HG02798 (cell line): ENCODE measurements around the gene KIAA1671.

Experiments used
- ATAC-seq: cut with Tn5 transposase; IDR thresholded peaks from one replicate; pipeline ENCODE4 v1.9.1; 2021; ENCODE audit warnings: mild to moderate bottlenecking; ENCODE audit not compliant: unreplicated experiment, poor library complexity

Gene KIAA1671

DNA sequence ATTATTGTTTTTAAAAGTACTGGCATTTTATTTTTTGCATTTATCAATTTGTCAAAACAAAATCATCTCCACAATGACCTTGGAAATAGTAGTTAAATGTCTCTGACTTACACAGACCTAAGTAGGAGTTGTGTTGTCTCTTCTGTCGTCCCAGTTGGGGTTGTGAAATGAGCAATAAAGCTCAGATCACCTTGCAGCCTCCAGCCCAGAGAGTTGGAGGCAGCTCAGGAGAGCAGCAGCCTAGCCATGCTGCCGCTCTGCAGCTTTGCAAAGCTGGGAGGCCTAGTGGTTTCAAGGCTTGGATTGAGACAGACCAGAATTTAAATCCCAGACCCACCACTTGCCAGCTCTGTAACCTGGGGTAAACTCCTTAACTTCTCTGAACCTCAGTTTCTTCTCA lies 181.9 kb downstream of the KIAA1671 start:
- ATAC-seq: no peak

GRCh38 chr22:25136953-25137576 lies 184.5 kb downstream of the KIAA1671 start:
- ATAC-seq: no peak

GRCh38 chr22:25137577-25138525 lies 185.3 kb downstream of the KIAA1671 start:
- ATAC-seq: no peak

DNA sequence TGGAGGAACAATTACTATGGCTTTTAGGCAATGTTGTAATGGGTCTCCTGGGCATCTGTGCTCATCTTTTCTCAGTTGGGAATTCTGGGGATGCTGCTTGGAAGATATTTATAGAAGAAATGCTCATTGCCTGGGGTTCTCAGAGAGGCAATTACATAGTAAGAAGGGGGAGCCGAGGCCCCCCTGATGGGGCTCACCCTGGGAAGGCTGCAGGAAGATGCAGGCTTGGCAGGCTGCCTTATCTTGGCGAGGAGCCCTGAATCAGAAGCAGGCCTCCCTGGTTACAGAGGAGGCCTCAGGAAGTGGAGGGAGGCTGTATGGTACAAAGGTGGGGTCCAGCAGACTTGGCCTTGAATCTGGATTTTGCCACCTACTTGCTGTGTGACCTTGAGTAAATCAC lies 186.5 kb downstream of the KIAA1671 start:
- no peak for ATAC-seq

DNA sequence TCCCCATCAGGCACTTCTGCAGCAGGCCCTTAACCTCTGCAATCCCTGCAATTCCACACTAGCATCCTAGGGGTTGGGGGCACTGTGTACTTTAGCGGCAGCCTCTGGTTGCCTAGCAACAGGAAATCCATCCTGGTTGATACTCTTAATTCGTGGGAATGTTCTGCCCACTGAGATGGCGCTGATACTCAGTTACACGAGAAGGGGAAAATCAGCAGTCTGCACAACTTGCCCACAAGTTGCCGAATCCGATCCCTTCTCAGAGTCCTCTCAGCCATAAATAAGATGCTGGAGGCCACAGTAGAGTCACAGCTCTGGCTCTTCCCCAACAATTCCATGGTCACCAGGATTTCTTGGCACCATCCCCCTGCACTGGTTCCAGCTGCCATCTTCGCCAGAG lies 189.6 kb downstream of the KIAA1671 start:
- no peak for ATAC-seq

DNA sequence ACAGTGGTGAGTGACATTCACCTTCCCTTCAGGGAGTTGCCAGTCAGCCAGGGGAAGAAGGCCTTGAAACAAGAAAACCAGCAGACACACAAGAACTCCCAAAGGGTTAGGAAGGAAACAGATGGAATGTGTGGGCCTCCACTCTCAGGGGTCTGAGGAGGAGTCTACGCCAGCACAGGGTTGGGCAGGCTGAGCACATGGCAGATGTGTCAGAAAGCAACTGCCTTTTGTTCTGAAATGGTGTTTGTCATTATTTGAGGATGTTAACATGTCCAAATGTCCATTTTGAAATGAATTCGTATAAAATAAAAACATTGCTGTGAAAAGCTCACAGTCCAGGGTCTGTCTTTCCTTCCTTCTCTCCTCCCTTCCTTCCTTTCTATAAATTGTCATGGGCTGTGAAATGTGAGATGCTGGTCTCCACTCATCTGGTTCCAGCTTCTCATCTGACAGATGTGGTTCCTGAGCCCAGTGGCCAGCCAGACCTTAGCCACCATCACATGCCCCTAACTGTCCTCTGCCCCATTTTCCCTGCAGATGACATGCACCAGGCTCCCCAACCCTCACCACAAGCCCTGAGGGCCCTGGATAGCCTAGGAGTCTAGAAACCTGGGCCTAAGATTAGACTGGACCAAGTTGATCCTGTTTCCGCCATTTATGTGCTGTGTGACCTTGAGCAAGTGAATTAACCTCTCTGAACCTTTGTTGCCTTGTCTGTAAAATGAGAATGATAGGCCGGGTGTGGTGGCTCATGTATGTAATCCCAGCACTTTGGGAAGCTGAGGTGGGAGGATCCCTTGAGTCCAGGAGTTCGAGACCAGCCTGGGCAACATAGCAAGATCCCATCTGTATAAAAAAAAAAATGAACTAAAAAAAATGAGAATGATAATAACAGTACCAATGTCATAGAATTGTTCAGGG lies 190.9 kb downstream of the KIAA1671 start:
- no peak for ATAC-seq

- no peak for ATAC-seq
These were observed 192.0 kb downstream of the KIAA1671 start for GRCh38 chr22:25144522-25144921.

GRCh38 chr22:25146307-25146706 lies 193.8 kb downstream of the KIAA1671 start:
- ATAC-seq: no peak

DNA sequence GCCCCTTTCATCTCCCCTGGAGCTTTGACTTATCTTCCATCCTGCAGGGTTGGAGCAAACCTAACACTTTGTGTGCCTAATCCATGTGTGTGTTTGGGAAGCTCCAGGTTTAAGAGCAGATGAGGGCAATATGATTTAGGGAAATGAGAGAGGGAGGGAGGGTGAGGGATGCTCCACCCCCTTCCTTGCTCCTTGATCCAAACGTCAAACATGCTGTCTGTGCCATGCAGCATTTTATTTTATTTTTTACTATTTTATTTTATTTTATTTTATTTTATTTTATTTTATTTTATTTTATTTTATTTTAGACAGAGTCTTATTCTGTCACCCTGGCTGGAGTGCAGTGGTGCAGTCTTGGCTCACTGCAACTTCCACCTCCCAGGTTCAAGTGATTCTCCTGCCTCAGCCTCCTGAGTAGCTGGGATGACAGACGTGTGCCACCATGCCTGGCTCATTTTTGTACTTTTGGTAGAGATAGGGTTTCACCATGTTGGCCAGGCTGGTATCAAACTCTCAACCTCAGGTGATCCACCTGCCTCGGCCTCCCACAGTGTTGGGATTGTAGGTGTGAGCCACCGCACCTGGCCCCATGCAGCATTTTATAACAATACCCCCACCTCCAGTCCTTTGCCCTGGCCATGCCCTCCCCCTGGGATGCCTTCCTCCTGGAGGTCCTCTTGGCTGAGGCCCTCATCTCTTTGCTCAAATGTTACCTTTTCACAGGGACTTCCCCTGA lies 194.6 kb downstream of the KIAA1671 start:
- no peak for ATAC-seq

DNA sequence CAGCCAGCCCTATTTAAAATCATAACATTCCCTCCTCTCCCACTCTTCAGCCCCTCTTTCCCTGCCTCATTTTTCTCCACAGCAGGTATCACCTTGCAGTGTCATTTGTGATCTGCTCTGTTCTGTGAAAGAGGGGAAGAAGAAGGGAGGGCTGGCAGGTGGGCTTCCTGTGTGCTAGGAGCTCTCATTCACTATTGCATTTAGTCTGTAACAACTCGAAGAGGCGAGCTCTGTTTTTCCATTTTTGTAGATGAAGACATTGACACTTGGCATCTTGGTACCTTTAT lies 195.1 kb downstream of the KIAA1671 start:
- ATAC-seq: no peak

GRCh38 chr22:25148149-25148691 lies 195.7 kb downstream of the KIAA1671 start:
- ATAC-seq: no peak

- ATAC-seq: no peak
These were observed 196.5 kb downstream of the KIAA1671 start for GRCh38 chr22:25149014-25149413.

- no peak for ATAC-seq
These were observed 201.6 kb downstream of the KIAA1671 start for GRCh38 chr22:25153961-25154666.

DNA sequence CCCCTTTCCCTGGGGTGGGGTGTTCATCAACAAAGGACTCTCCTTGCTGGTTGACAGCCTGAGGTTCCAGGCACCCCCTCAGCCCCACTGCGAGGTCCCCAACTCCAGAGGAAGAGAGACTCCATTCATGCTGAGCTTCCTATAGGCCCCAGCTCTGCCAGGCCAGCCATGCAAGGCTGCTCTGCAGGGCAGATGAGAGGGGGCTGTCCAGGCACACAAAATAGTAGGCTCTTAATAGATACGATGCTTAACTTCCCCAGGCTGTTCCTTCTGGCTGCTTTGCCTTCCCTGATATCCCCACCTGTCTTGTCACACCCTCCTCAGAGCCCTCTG lies 202.1 kb downstream of the KIAA1671 start:
- no peak for ATAC-seq

GRCh38 chr22:25156736-25157135 lies 204.2 kb downstream of the KIAA1671 start:
- no peak for ATAC-seq

DNA sequence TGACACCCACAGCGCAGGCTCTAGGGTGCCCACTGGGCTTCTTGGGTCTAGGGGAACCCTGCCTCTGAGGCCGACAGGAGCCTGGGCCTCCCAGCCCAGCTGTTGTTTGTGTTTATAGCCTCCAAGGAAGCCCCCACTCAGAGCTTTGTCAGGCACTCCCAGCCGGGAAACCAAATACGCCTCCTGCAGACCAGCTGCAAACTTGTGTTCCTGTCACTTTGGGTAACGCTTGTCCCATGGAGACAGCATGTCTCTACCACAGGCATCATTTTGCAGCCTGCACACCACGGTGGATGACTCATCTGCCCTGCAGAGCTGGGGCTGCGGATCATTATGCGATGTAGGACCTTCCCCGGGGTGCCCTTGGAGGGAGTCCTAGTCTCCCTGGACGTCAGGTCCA lies 206.5 kb downstream of the KIAA1671 start:
- no peak for ATAC-seq

DNA sequence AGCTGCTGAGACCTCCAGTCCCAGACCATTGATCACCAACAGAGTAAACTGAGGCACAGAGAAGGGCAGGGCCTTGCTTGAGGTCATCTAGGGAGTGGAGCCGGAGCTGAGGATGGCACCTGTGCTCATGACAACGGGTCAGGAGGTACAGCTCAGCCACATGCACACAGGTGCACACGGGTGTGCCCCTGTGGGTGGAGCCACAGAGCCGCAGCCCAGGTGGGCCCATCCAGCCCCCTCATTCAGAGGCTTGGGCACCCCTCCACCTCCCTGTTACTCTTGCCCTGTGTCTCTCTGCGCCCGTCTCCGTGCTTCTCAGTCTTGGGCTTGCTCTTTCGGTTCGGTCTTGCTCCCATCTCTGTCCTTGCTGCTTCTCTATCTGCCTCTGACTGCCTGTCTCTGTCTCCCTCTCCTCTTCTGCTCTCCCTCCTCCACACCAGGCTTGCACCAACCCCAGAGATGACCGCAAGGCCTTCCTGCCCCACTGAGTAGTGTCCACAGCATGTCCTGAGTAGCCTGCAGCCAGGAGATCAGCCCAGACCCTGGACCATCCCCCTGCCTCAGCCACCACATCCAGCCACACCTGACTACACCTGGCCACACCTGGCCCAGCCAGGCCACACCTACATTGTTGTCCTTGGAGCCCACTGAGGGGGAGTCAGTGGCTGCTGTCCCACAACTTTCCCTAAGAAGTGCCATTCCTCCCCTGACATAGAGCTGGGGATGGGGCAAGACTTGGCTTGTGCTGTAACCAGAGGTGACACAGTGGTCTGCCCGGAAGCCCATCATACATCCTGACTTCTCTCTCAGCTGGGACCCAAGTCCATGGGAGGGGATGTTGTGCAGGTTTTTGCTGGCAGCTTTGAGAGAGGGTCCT lies 207.8 kb downstream of the KIAA1671 start:
- no peak for ATAC-seq
